PC-9 (cell line): Measurements from ENCODE around the gene TAS1R3. TPM values are rescaled to one million over a fixed set of nuclear protein-coding genes. Genes with fewer than 3 reads are reported as not detected.

Experiments
- BruUV-seq: library from RNA; stranded (reverse); fragments of 400-500 nt; replicated peaks from 2 replicates; lab custom pipeline; 2021; lab: Mats Ljungman, UMichigan
- CTCF ChIA-PET: fragments of 300-600 bp; sonication (Branson Sonifier 250); formaldehyde crosslinking; loops from one replicate; lab custom pipeline; 2022; ENCODE audit warnings: antibody characterized with exemption; lab: Charles Lee
- POLR2A ChIA-PET: fragments of 300-600 bp; sonication (Branson Sonifier 250); formaldehyde crosslinking; loops from one replicate; lab custom pipeline; 2022; ENCODE audit warnings: antibody characterized with exemption; ENCODE audit not compliant: unreplicated experiment; lab: Charles Lee
- DNase-seq, 2 experiments: peaks; one replicate each; pipeline versions ENCODE4 v3.0.0 to v3.0.0-alpha.2; 2015 to 2022; ENCODE audit warnings: mixed read lengths in 1 of 2
- H2AFZ ChIP-seq: fragments of 200-600 bp; sonication (generic); 2 replicates; pipeline ENCODE4 v1.8.1; 2017; ENCODE audit warnings: antibody characterized with exemption
- H3F3A ChIP-seq: fragments of 200-600 bp; sonication (generic); 2 replicates; pipeline ENCODE4 v1.8.1; 2017; ENCODE audit warnings: antibody characterized with exemption, mild to moderate bottlenecking, low read depth; ENCODE audit not compliant: insufficient read depth
- H3K27ac ChIP-seq: fragments of 200-600 bp; sonication (generic); 2 replicates; pipeline ENCODE4 v1.6.1; 2016; ENCODE audit warnings: mixed run types
- H3K27me3 ChIP-seq: fragments of 200-600 bp; sonication (generic); 2 replicates; pipeline ENCODE4 v1.6.1; 2016; ENCODE audit warnings: low read depth, mixed run types; ENCODE audit not compliant: insufficient read depth
- H3K36me3 ChIP-seq: fragments of 200-600 bp; sonication (generic); 2 replicates; pipeline ENCODE4 v1.6.1; 2016; ENCODE audit warnings: low read depth, mixed run types
- H3K4me1 ChIP-seq: fragments of 200-600 bp; sonication (generic); replicated peaks from 2 replicates; pipeline ENCODE4 v1.6.1; 2016; ENCODE audit warnings: mixed run types; ENCODE audit not compliant: insufficient read depth
- H3K4me2 ChIP-seq: fragments of 200-600 bp; sonication (generic); 2 replicates; pipeline ENCODE4 v1.6.1; 2017; ENCODE audit warnings: mixed run types
- H3K4me3 ChIP-seq: fragments of 200-600 bp; sonication (generic); 2 replicates; pipeline ENCODE4 v1.6.1; 2016; ENCODE audit warnings: mixed run types
- H3K79me2 ChIP-seq: fragments of 200-600 bp; sonication (generic); 2 replicates; pipeline ENCODE4 v1.6.1; 2017; ENCODE audit warnings: low read depth, mixed run types
- H3K9me2 ChIP-seq: fragments of 200-600 bp; sonication (generic); 2 replicates; pipeline ENCODE4 v1.8.1; 2017; ENCODE audit warnings: mild to moderate bottlenecking; ENCODE audit not compliant: insufficient read depth
- H3K9me3 ChIP-seq: fragments of 200-600 bp; sonication (generic); 2 replicates; pipeline ENCODE4 v1.8.1; 2016; ENCODE audit warnings: low read depth; ENCODE audit not compliant: insufficient read depth
- H4K20me1 ChIP-seq: fragments of 200-600 bp; sonication (generic); 2 replicates; pipeline ENCODE4 v1.8.1; 2017; ENCODE audit not compliant: insufficient read depth
- EZH2 ChIP-seq: fragments of 200-600 bp; sonication (generic); IDR thresholded peaks from 2 replicates; pipeline ENCODE4 v1.8.0; 2017; ENCODE audit warnings: antibody characterized with exemption, low read depth
- intact Hi-C: fragments of 100-400 bp; cut with micrococcal nuclease; formaldehyde crosslinking; loops from one replicate; pipeline ENCODE4 v1.10.0; 2022; ENCODE audit not compliant: unreplicated experiment
- total RNA-seq: library from RNA; stranded (reverse); gene quantifications from 2 replicates; pipeline ENCODE4 v1.2.3, GENCODE V29; 2021
- TF ChIP-seq, protein P1 (sequence below): fragments of 200-600 bp; sonication (generic); conservative IDR thresholded peaks from 2 replicates; pipeline ENCODE4 v1.6.1; 2017; ENCODE audit warnings: mixed run types, antibody characterized with exemption, mild to moderate bottlenecking, moderate library complexity

Gene TAS1R3
- total RNA-seq, 1 experiment from 2014 or later = 0.57 TPM

DNA sequence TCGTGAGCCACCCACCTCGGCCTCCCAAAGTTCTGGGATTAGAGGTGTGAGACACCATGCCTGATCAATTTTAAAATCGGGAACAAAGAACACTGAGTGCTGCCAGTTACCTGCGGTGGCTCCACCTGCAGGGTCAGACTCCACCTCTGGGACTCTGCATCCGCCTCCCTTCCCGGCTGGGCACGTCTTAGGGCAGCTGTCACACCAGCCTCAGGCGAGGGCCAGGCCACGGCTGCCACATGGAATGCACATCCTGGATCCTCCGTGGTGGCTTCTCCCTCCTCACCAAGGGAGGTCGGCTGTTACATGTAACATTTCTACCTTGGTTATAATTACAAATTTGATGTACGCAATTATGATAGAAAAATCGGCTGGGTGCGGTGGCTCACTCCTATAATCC is 33.2 kb downstream of the TAS1R3 start:
- Histone ChIP-seq H3K36me3 (no peaks in the 10 kb centered on the region), H3K27me3 (no peaks in the 10 kb centered on the region), H3K4me3 (no peak overlapping the region), H3K79me2 (no peaks in the 10 kb centered on the region), H3K9me3 (no peaks in the 10 kb centered on the region), H3K4me1 (peaks cover 30% of the 10 kb centered on the region), H3K9me2 (no peaks in the 10 kb centered on the region), H2AFZ (no peak overlapping the region), H3F3A (peaks cover 23% of the 10 kb centered on the region; the same call in 1 of the 2 replicates), H4K20me1 (no peaks in the 10 kb centered on the region), H3K4me2 (peak overlapping the region; percentile 23), H3K27ac (no peak overlapping the region)
- POLR2A ChIA-PET = no interaction called here
- peak; percentile 88 for DNase-seq
- intact Hi-C loops = no loop called here
- CTCF ChIA-PET = no interaction called here
- BruUV-seq = no TSS peak
- TF ChIP-seq, protein P1, sequence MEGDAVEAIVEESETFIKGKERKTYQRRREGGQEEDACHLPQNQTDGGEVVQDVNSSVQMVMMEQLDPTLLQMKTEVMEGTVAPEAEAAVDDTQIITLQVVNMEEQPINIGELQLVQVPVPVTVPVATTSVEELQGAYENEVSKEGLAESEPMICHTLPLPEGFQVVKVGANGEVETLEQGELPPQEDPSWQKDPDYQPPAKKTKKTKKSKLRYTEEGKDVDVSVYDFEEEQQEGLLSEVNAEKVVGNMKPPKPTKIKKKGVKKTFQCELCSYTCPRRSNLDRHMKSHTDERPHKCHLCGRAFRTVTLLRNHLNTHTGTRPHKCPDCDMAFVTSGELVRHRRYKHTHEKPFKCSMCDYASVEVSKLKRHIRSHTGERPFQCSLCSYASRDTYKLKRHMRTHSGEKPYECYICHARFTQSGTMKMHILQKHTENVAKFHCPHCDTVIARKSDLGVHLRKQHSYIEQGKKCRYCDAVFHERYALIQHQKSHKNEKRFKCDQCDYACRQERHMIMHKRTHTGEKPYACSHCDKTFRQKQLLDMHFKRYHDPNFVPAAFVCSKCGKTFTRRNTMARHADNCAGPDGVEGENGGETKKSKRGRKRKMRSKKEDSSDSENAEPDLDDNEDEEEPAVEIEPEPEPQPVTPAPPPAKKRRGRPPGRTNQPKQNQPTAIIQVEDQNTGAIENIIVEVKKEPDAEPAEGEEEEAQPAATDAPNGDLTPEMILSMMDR = no peak
- no peak for TF ChIP-seq EZH2

DNA sequence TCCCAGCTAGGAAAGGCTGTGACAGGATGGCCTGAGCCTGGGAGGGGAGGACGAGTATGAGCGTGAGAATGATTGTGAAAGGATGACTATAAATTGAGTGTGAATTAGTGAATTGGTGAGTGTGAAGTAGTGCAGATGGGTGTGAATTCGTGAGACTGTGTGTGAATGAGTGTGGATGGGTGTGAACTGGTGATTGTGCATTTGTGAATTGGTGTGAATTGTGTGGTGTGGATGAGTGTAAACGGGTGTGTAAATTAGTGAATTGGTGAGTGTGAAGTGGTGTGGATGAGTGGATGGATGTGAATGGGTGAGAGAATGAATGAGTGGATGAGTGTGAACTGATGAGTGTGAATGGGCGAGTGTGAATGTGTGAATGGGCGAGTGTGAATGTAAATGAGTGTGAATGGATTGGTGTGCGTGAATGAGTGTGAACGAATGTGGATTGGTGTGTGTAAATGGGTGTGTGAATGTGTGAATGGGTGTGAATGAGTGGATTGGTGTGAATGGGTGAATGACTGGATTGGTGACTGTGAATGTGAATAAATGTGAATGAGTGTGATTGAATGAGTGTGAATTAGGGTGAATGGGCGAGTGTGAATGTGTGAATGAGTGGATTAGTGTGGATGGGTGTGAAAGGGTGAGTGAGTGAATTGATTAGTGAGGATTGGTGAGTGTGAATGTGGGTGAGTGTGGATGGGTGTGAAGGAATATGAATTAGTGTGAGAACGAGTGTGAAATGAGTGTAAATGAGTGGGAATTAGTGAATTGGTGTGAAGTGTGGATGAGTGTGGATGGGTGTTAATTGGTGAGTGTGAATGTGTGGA is 35.0 kb downstream of the TAS1R3 start:
- Histone ChIP-seq H4K20me1 (no peaks in the 10 kb centered on the region), H3K27me3 (no peaks in the 10 kb centered on the region), H2AFZ (no peak overlapping the region), H3K4me3 (no peak overlapping the region), H3K9me3 (no peaks in the 10 kb centered on the region), H3K9me2 (no peaks in the 10 kb centered on the region), H3K4me1 (peaks cover 12% of the 10 kb centered on the region), H3K27ac (no peak overlapping the region), H3K4me2 (no peak overlapping the region), H3K79me2 (no peaks in the 10 kb centered on the region), H3K36me3 (no peaks in the 10 kb centered on the region), H3F3A (peaks cover 11% of the 10 kb centered on the region; the same call in 1 of the 2 replicates)
- POLR2A ChIA-PET = interaction anchor here (0.6 kb wide), 1 partner anchor 12 kb away, joined by 4 read pairs; no protein-coding TSS in a partner anchor
- BruUV-seq = no TSS peak
- CTCF ChIA-PET = no interaction called here
- TF ChIP-seq, protein P1 = no peak
- TF ChIP-seq EZH2 = no peak
- peak in 1 of 2 experiments; percentile 6 for DNase-seq
- intact Hi-C loops = no loop called here

- Histone ChIP-seq H3F3A (peaks cover 9% of the 10 kb centered on the region; the same call in 1 of the 2 replicates), H3K79me2 (no peaks in the 10 kb centered on the region), H3K27me3 (no peaks in the 10 kb centered on the region), H3K27ac (no peak overlapping the region), H3K36me3 (no peaks in the 10 kb centered on the region), H3K9me3 (no peaks in the 10 kb centered on the region), H2AFZ (no peak overlapping the region), H3K4me2 (no peak overlapping the region), H3K9me2 (no peaks in the 10 kb centered on the region), H3K4me1 (peaks cover 10% of the 10 kb centered on the region), H3K4me3 (no peak overlapping the region), H4K20me1 (no peaks in the 10 kb centered on the region)
- ChIA-PET CTCF (no interaction called here), POLR2A (no interaction called here)
- TF ChIP-seq, protein P1 = no peak
- TF ChIP-seq EZH2 = no peak
- intact Hi-C loops = no loop called here
- no TSS peak for BruUV-seq
- peak in 1 of 2 experiments; percentile 24 for DNase-seq
These were observed 35.6 kb downstream of the TAS1R3 start for GRCh38 chr1:1366699-1367066.
